MM.1S (cell line): ENCODE results near the gene OR2AE1.

Experiments
- DNase-seq: peaks from one replicate; pipeline ENCODE4 v3.0.0-alpha.2; 2015
- H2AFZ ChIP-seq: fragments of 300-600 bp; sonication (generic); 2 replicates; pipeline ENCODE4 v1.6.0; 2016; ENCODE audit warnings: antibody characterized with exemption, low read length
- H3F3A ChIP-seq: fragments of 300-600 bp; sonication (generic); 2 replicates; pipeline ENCODE4 v1.6.1; 2016; ENCODE audit warnings: mild to moderate bottlenecking, antibody characterized with exemption, low read length, moderate library complexity, mixed read lengths; ENCODE audit not compliant: insufficient read depth
- H3K27ac ChIP-seq: fragments of 300-600 bp; sonication (generic); 2 replicates; pipeline ENCODE4 v1.5.1; 2016; ENCODE audit warnings: mild to moderate bottlenecking, low read length
- H3K27me3 ChIP-seq: fragments of 300-600 bp; sonication (generic); replicated peaks from 2 replicates; pipeline ENCODE4 v1.6.0; 2016; ENCODE audit warnings: low read length; ENCODE audit not compliant: insufficient read depth
- H3K36me3 ChIP-seq: fragments of 300-600 bp; sonication (generic); replicated peaks from 2 replicates; pipeline ENCODE4 v1.6.1; 2016; ENCODE audit warnings: mild to moderate bottlenecking, low read length, mixed read lengths; ENCODE audit not compliant: insufficient read depth
- H3K4me1 ChIP-seq: fragments of 300-600 bp; sonication (generic); 2 replicates; pipeline ENCODE4 v1.6.1; 2016; ENCODE audit warnings: low read length, mixed read lengths
- H3K4me2 ChIP-seq: fragments of 300-600 bp; sonication (generic); 2 replicates; pipeline ENCODE4 v1.6.0; 2016; ENCODE audit warnings: low read depth, low read length
- H3K4me3 ChIP-seq: fragments of 300-600 bp; sonication (generic); 2 replicates; pipeline ENCODE4 v1.5.1; 2016; ENCODE audit warnings: low read length, mixed read lengths
- H3K79me2 ChIP-seq: fragments of 300-600 bp; sonication (generic); 2 replicates; pipeline ENCODE4 v1.6.1; 2016; ENCODE audit warnings: mixed run types, low read length, mixed read lengths
- H3K9ac ChIP-seq: fragments of 300-600 bp; sonication (generic); 2 replicates; pipeline ENCODE4 v1.6.1; 2016; ENCODE audit warnings: low read length, mixed read lengths
- H3K9me2 ChIP-seq: fragments of 300-600 bp; sonication (generic); replicated peaks from 2 replicates; pipeline ENCODE4 v1.6.1; 2016; ENCODE audit warnings: mild to moderate bottlenecking, low read length, mixed read lengths; ENCODE audit not compliant: insufficient read depth
- H3K9me3 ChIP-seq: fragments of 300-600 bp; sonication (generic); replicated peaks from 2 replicates; pipeline ENCODE4 v1.6.1; 2016; ENCODE audit warnings: mild to moderate bottlenecking, low read length, mixed read lengths; ENCODE audit not compliant: insufficient read depth
- H4K20me1 ChIP-seq: fragments of 300-600 bp; sonication (generic); 2 replicates; pipeline ENCODE4 v1.6.1; 2016; ENCODE audit warnings: mild to moderate bottlenecking, low read length, moderate library complexity, mixed read lengths; ENCODE audit not compliant: insufficient read depth
- CTCF ChIP-seq: fragments of 300-600 bp; sonication (generic); IDR thresholded peaks from 2 replicates; pipeline ENCODE4 v1.5.1; 2016; ENCODE audit warnings: antibody characterized with exemption, low read length, mixed read lengths
- EZH2 ChIP-seq: fragments of 300-600 bp; sonication (generic); optimal IDR thresholded peaks from 2 replicates; pipeline ENCODE3; 2017; ENCODE audit warnings: low read depth, mild to moderate bottlenecking, antibody characterized with exemption, low read length, mixed read lengths
- EZH2phosphoT487 ChIP-seq: fragments of 300-600 bp; sonication (generic); IDR thresholded peaks from 2 replicates; pipeline ENCODE4 v1.6.1; 2018; ENCODE audit warnings: antibody characterized with exemption, low read length

OR2AE1 gene

GRCh38 chr7:99844328-99844727 is 32.5 kb downstream of the OR2AE1 start:
- no peaks in the 10 kb centered on the region for H3K4me1 ChIP-seq
- no peaks in the 10 kb centered on the region for H3K27me3 ChIP-seq
- H3K9ac ChIP-seq: no peak overlapping the region
- H3K9me3 ChIP-seq: no peaks in the 10 kb centered on the region
- no peaks in the 10 kb centered on the region for H3K36me3 ChIP-seq
- no peaks in the 10 kb centered on the region for H3K9me2 ChIP-seq
- H2AFZ ChIP-seq: no peak overlapping the region
- no peak overlapping the region for H3K4me3 ChIP-seq
- no peaks in the 10 kb centered on the region for H4K20me1 ChIP-seq
- TF ChIP-seq EZH2phosphoT487 (no peak), CTCF (no peak), EZH2 (no peak)
- H3K4me2 ChIP-seq: no peak overlapping the region
- no peak overlapping the region for H3K27ac ChIP-seq
- H3F3A ChIP-seq: no peaks in the 10 kb centered on the region
- no peak for DNase-seq
- H3K79me2 ChIP-seq: no peaks in the 10 kb centered on the region

- Histone ChIP-seq H3K9ac (no peak overlapping the region), H3K27me3 (no peaks in the 10 kb centered on the region), H3K9me2 (no peaks in the 10 kb centered on the region), H3K4me2 (no peak overlapping the region), H4K20me1 (no peaks in the 10 kb centered on the region), H3F3A (no peaks in the 10 kb centered on the region), H2AFZ (no peak overlapping the region), H3K9me3 (no peaks in the 10 kb centered on the region), H3K36me3 (no peaks in the 10 kb centered on the region), H3K4me3 (no peak overlapping the region), H3K79me2 (no peaks in the 10 kb centered on the region), H3K27ac (no peak overlapping the region), H3K4me1 (no peaks in the 10 kb centered on the region)
- DNase-seq: no peak
- TF ChIP-seq EZH2 (no peak), CTCF (no peak), EZH2phosphoT487 (no peak)
Measured at GRCh38 chr7:99843808-99844207, 33.0 kb downstream of the OR2AE1 start.

GRCh38 chr7:99842926-99843325 is 33.9 kb downstream of the OR2AE1 start:
- Histone ChIP-seq H3K36me3 (no peaks in the 10 kb centered on the region), H3K9ac (no peak overlapping the region), H3K4me3 (no peak overlapping the region), H3K9me2 (no peaks in the 10 kb centered on the region), H3K9me3 (no peaks in the 10 kb centered on the region), H3F3A (no peaks in the 10 kb centered on the region), H4K20me1 (no peaks in the 10 kb centered on the region), H3K27ac (no peak overlapping the region), H3K79me2 (no peaks in the 10 kb centered on the region), H3K27me3 (no peaks in the 10 kb centered on the region), H2AFZ (no peak overlapping the region), H3K4me1 (0 out of 2 replicates have a peak, but pooled peaks cover 4% of the 10 kb centered on the region), H3K4me2 (no peak overlapping the region)
- TF ChIP-seq EZH2 (no peak), EZH2phosphoT487 (no peak), CTCF (no peak)
- no peak for DNase-seq
